Measurements from ENCODE around the gene DENND1A.

GRCh38 chr9:123355761-123356431 is 574.0 kb downstream of the DENND1A start, which contains the start of gene CRB2:
- TF ChIP-seq POLR2A (IDR thresholded peaks at IDR 0.05) (no peak), CTCF (IDR thresholded peaks at IDR 0.05) (no peak)

Data from adrenal gland (tissue), 5 donors.